Panc1 (cell line): ENCODE results near the gene MACROD2. TPM values are rescaled to one million over a fixed set of nuclear protein-coding genes. Genes with fewer than 3 reads are reported as not detected.

ENCODE experiments used
- ATAC-seq: fragments of 200-7000 bp; cut with Tn5 transposase; 2 replicates; pipeline ENCODE4 v1.9.1; 2020; ENCODE audit warnings: mild to moderate bottlenecking, moderate library complexity
- BruUV-seq: library from RNA; stranded (reverse); fragments of 400-500 nt; replicated peaks from 2 replicates; lab custom pipeline; 2021; lab: Mats Ljungman, UMichigan
- CTCF ChIA-PET: fragments of 300-600 bp; sonication (Branson Sonifier 250); formaldehyde crosslinking; loops from one replicate; lab custom pipeline; 2022; ENCODE audit warnings: antibody characterized with exemption; lab: Charles Lee
- POLR2A ChIA-PET: fragments of 300-600 bp; sonication (Branson Sonifier 250); formaldehyde crosslinking; loops from one replicate; lab custom pipeline; 2022; ENCODE audit warnings: antibody characterized with exemption; lab: Charles Lee
- DNase-seq: peaks from one replicate; pipeline ENCODE4 v3.0.0-alpha.2; 2010; ENCODE audit warnings: low read depth, low spot score
- H3K27ac ChIP-seq: 2 replicates; pipeline ENCODE4 v1.5.1; 2011; ENCODE audit warnings: mild to moderate bottlenecking, low read length, inconsistent platforms
- H3K27me3 ChIP-seq: fragments of 200-500 bp; sonication (Bioruptor generic); 2 replicates; pipeline ENCODE4 v1.6.0; 2014; ENCODE audit warnings: low read length, inconsistent platforms; ENCODE audit not compliant: control insufficient read depth, insufficient read depth
- H3K36me3 ChIP-seq: fragments of 200-500 bp; sonication (Bioruptor generic); 2 replicates; pipeline ENCODE4 v1.5.1; 2014; ENCODE audit warnings: inconsistent platforms, mild to moderate bottlenecking, low read length, moderate library complexity; ENCODE audit not compliant: control insufficient read depth, insufficient read depth
- H3K4me1 ChIP-seq: 2 replicates; pipeline ENCODE4 v1.5.1; 2011; ENCODE audit warnings: inconsistent platforms, mild to moderate bottlenecking, low read length, moderate library complexity; ENCODE audit not compliant: control insufficient read depth, insufficient read depth
- H3K4me3 ChIP-seq, 2 experiments: 2 replicates each; pipeline ENCODE4 v1.5.1; 2011 to 2012; ENCODE audit warnings: low read depth in 2 of 2, low read length in 2 of 2, mild to moderate bottlenecking in 2 of 2, inconsistent platforms in 1 of 2, moderate library complexity in 1 of 2
- H3K9me3 ChIP-seq: fragments of 200-500 bp; sonication (Bioruptor generic); 2 replicates; pipeline ENCODE4 v1.5.1; 2014; ENCODE audit warnings: low read depth, mild to moderate bottlenecking, inconsistent platforms, low read length, moderate library complexity; ENCODE audit not compliant: control insufficient read depth, insufficient read depth
- CTCF ChIP-seq: fragments of 450-650 bp; IDR thresholded peaks from 2 replicates; pipeline ENCODE4 v1.5.1; 2017; ENCODE audit warnings: mild to moderate bottlenecking
- POLR2AphosphoS5 ChIP-seq: IDR thresholded peaks from 2 replicates; pipeline ENCODE4 v1.6.1; 2012; ENCODE audit warnings: mild to moderate bottlenecking, low read depth, low read length, moderate library complexity
- SIN3A ChIP-seq: IDR thresholded peaks from 2 replicates; pipeline ENCODE4 v1.6.1; 2012; ENCODE audit warnings: low read depth, mild to moderate bottlenecking, low read length, moderate library complexity, borderline replicate concordance; ENCODE audit not compliant: insufficient read depth
- TCF7L2 ChIP-seq: IDR thresholded peaks from 2 replicates; pipeline ENCODE4 v1.6.1; 2011; ENCODE audit warnings: mild to moderate bottlenecking, low read depth, low read length, inconsistent platforms
- in situ Hi-C: cut with HindIII; loops from 2 replicates; pipeline ENCODE4 v1.10.0; 2016; ENCODE audit warnings: low sequenced_read_pairs, low pct_unique_long_range_greater_than_20kb
- intact Hi-C: fragments of 100-400 bp; cut with micrococcal nuclease; formaldehyde crosslinking; loops from one replicate; pipeline ENCODE4 v1.10.0; 2022; ENCODE audit not compliant: unreplicated experiment
- total RNA-seq: library from RNA; stranded (reverse); gene quantifications from one replicate; pipeline ENCODE4 v1.2.1, GENCODE V29; 2021; ENCODE audit not compliant: unreplicated experiment
- TF ChIP-seq, protein P1 (sequence below), 2 experiments: IDR thresholded peaks; 2 replicates each; pipeline ENCODE4 v1.6.1; 2011 to 2012; ENCODE audit warnings: low read depth in 2 of 2, control low read depth in 1 of 2, low read length in 1 of 2, mild to moderate bottlenecking in 1 of 2, moderate library complexity in 1 of 2; ENCODE audit not compliant: insufficient read depth in 1 of 2

MACROD2 gene
- total RNA-seq, 1 experiment from 2014 or later = 1.2 TPM

- Histone ChIP-seq H3K36me3 (no peaks in the 10 kb centered on the region), H3K4me3 (no peak overlapping the region), H3K27ac (no peak overlapping the region), H3K9me3 (no peaks in the 10 kb centered on the region), H3K4me1 (no peaks in the 10 kb centered on the region), H3K27me3 (peaks cover 3% of the 10 kb centered on the region; the same call in 1 of the 2 replicates)
- intact Hi-C loops (loop anchor here (1.0 kb wide), 1 partner anchor 235 kb away; no protein-coding TSS in a partner anchor), in situ Hi-C loops (no loop called here)
- DNase-seq (peak; percentile 51), ATAC-seq (0 out of 2 replicates have a peak, but pooled peaks have one; percentile 58)
- ChIA-PET CTCF (no interaction called here), POLR2A (no interaction called here)
- TF ChIP-seq CTCF (peak; percentile 60; the same call in 1 of the 2 replicates), TCF7L2 (no peak)
- no TSS peak for BruUV-seq
Measured at GRCh38 chr20:14055127-14055742, 59.9 kb downstream of the MACROD2 start.

DNA sequence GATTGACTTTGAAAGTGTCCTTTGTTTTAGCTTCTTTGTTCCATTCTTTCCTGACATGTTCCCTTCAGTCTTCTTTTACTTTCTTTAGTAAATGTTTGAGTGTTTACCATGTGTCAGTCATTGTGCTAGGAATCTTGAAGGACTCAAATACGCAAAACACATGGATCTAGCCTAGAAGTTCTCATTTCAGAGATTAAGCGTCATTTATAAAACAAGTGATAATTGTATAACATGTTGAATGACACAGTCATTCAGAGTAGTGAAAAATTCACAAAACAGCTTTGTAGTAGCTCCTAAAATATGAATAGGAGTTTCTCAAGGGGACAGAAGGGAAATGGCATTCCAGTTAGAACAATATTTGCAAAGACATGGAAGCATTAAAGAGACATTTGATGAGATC lies 66.9 kb downstream of the MACROD2 start:
- Histone ChIP-seq H3K4me1 (no peaks in the 10 kb centered on the region), H3K27ac (no peak overlapping the region), H3K36me3 (no peaks in the 10 kb centered on the region), H3K4me3 (no peak overlapping the region), H3K9me3 (no peaks in the 10 kb centered on the region), H3K27me3 (no peaks in the 10 kb centered on the region)
- in situ Hi-C loops (no loop called here), intact Hi-C loops (no loop called here)
- ATAC-seq = no peak
- POLR2A ChIA-PET = no interaction called here
- TF ChIP-seq POLR2AphosphoS5 (no peak), CTCF (no peak), SIN3A (no peak), TCF7L2 (no peak)
- TF ChIP-seq, protein P1, sequence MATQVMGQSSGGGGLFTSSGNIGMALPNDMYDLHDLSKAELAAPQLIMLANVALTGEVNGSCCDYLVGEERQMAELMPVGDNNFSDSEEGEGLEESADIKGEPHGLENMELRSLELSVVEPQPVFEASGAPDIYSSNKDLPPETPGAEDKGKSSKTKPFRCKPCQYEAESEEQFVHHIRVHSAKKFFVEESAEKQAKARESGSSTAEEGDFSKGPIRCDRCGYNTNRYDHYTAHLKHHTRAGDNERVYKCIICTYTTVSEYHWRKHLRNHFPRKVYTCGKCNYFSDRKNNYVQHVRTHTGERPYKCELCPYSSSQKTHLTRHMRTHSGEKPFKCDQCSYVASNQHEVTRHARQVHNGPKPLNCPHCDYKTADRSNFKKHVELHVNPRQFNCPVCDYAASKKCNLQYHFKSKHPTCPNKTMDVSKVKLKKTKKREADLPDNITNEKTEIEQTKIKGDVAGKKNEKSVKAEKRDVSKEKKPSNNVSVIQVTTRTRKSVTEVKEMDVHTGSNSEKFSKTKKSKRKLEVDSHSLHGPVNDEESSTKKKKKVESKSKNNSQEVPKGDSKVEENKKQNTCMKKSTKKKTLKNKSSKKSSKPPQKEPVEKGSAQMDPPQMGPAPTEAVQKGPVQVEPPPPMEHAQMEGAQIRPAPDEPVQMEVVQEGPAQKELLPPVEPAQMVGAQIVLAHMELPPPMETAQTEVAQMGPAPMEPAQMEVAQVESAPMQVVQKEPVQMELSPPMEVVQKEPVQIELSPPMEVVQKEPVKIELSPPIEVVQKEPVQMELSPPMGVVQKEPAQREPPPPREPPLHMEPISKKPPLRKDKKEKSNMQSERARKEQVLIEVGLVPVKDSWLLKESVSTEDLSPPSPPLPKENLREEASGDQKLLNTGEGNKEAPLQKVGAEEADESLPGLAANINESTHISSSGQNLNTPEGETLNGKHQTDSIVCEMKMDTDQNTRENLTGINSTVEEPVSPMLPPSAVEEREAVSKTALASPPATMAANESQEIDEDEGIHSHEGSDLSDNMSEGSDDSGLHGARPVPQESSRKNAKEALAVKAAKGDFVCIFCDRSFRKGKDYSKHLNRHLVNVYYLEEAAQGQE (IDR thresholded peaks at IDR 0.05; ENCODE audit: insufficient read depth in 1 of 2, low read depth in 2 of 2, low read length in 1 of 2) = no peak
- BruUV-seq = no TSS peak
- no peak for DNase-seq
- CTCF ChIA-PET = no interaction called here
